HepG2 (cell line): ENCODE measurements around the gene POLRMT. TPM values are rescaled to one million over a fixed set of nuclear protein-coding genes. Genes with fewer than 3 reads are reported as not detected.

Experiments used
- CEBPB ChIP-seq: IDR thresholded peaks from 2 replicates; pipeline ENCODE4 v1.6.1; 2011; ENCODE audit warnings: low read depth, low read length, improper control_type of control experiment, borderline replicate concordance
- CENPT ChIP-seq: sonication (generic); formaldehyde crosslinking; IDR thresholded peaks from 2 replicates; pipeline ENCODE4 v1.8.0; 2022; ENCODE audit warnings: low read depth, mild to moderate bottlenecking, moderate library complexity, missing genetic modification reagents
- FOXP1 ChIP-seq, 2 experiments: fragments of 450-650 bp in 1 of 2; IDR thresholded peaks; 2 replicates each; pipeline ENCODE4 v1.6.1; 2017 to 2018; ENCODE audit warnings: antibody characterized with exemption in 1 of 2
- GTF3A ChIP-seq: sonication (generic); formaldehyde crosslinking; conservative IDR thresholded peaks from 2 replicates; pipeline ENCODE4 v1.4.0; 2020; ENCODE audit warnings: mild to moderate bottlenecking, missing genetic modification reagents
- HOXA5 ChIP-seq: sonication (generic); formaldehyde crosslinking; IDR thresholded peaks from 2 replicates; pipeline ENCODE4 v1.4.0; 2020; ENCODE audit warnings: missing genetic modification reagents
- ISL2 ChIP-seq: sonication (generic); formaldehyde crosslinking; IDR thresholded peaks from 2 replicates; pipeline ENCODE4 v1.5.0; 2020; ENCODE audit warnings: missing genetic modification reagents
- MTERF4 ChIP-seq: sonication (generic); formaldehyde crosslinking; IDR thresholded peaks from 2 replicates; pipeline ENCODE4 v1.8.0; 2023; ENCODE audit warnings: mild to moderate bottlenecking, missing genetic modification reagents
- MTF1 ChIP-seq: sonication (generic); formaldehyde crosslinking; IDR thresholded peaks from 2 replicates; pipeline ENCODE4 v1.5.0; 2020; ENCODE audit warnings: missing genetic modification reagents
- MYPOP ChIP-seq: sonication (generic); formaldehyde crosslinking; IDR thresholded peaks from 2 replicates; pipeline ENCODE4 v1.8.1; 2023; ENCODE audit warnings: mild to moderate bottlenecking, moderate library complexity, missing genetic modification reagents
- NKX3-1 ChIP-seq: sonication (generic); formaldehyde crosslinking; IDR thresholded peaks from 2 replicates; pipeline ENCODE4 v1.5.0; 2020; ENCODE audit warnings: missing genetic modification reagents
- TIGD3 ChIP-seq: sonication (generic); formaldehyde crosslinking; IDR thresholded peaks from 2 replicates; pipeline ENCODE4 v1.5.1; 2020; ENCODE audit warnings: mild to moderate bottlenecking, missing genetic modification reagents, borderline replicate concordance
- TSC22D2 ChIP-seq: sonication (generic); formaldehyde crosslinking; IDR thresholded peaks from 2 replicates; pipeline ENCODE4 v1.5.1; 2020; ENCODE audit warnings: missing genetic modification reagents, mild to moderate bottlenecking, borderline replicate concordance
- ZBTB38 ChIP-seq: sonication (generic); formaldehyde crosslinking; IDR thresholded peaks from 2 replicates; pipeline ENCODE4 v1.5.1; 2020; ENCODE audit warnings: mild to moderate bottlenecking, missing genetic modification reagents
- ZNF430 ChIP-seq: sonication (generic); formaldehyde crosslinking; IDR thresholded peaks from 2 replicates; pipeline ENCODE4 v1.9.0; 2021; ENCODE audit warnings: mild to moderate bottlenecking, missing genetic modification reagents
- ZNF607 ChIP-seq: sonication (generic); formaldehyde crosslinking; IDR thresholded peaks from 2 replicates; pipeline ENCODE4 v1.5.1; 2020; ENCODE audit warnings: missing genetic modification reagents, mild to moderate bottlenecking, borderline replicate concordance
- ZNF703 ChIP-seq: sonication (generic); formaldehyde crosslinking; IDR thresholded peaks from 2 replicates; pipeline ENCODE4 v1.5.1; 2020; ENCODE audit warnings: missing genetic modification reagents, mild to moderate bottlenecking, moderate library complexity, borderline replicate concordance
- ZNF768 ChIP-seq: sonication (generic); formaldehyde crosslinking; IDR thresholded peaks from 2 replicates; pipeline ENCODE4 v1.4.0; 2020; ENCODE audit warnings: missing genetic modification reagents
- polyA plus RNA-seq, 8 experiments: library from polyadenylated mRNA; depleted of rRNA in 3 of 8; stranded (reverse) in 7 of 8; unstranded in 1 of 8; fragments of >200 nt; fragmentation: Illumina TruSeq in 4 of 8; extraction: Trizol in 4 of 8; gene quantifications; 2 replicates each; pipeline versions ENCODE4 v1.2.1 to v1.2.3, GENCODE V29; 2011 to 2016; ENCODE audit warnings: low read depth in 4 of 8, missing spikeins in 1 of 8, mixed read lengths in 1 of 8; ENCODE audit not compliant: insufficient read depth in 1 of 8
- total RNA-seq, 5 experiments: library from RNA; depleted of rRNA; stranded (reverse); fragments of >200 nt; fragmentation: Illumina TruSeq; extraction: Trizol; gene quantifications; 2 replicates each; pipeline ENCODE4 v1.2.3, GENCODE V29; 2016; ENCODE audit warnings: low read depth in 1 of 5
- TF ChIP-seq, protein P1 (sequence below): sonication (generic); formaldehyde crosslinking; IDR thresholded peaks from 2 replicates; pipeline ENCODE4 v1.4.0; 2020; ENCODE audit warnings: missing genetic modification reagents
- TF ChIP-seq, protein P2 (sequence below): sonication (generic); formaldehyde crosslinking; IDR thresholded peaks from 2 replicates; pipeline ENCODE4 v1.4.0; 2020; ENCODE audit warnings: missing genetic modification reagents, borderline replicate concordance
- TF ChIP-seq, protein P3 (sequence below): sonication (generic); formaldehyde crosslinking; IDR thresholded peaks from 2 replicates; pipeline ENCODE4 v1.4.0; 2020; ENCODE audit warnings: mild to moderate bottlenecking, missing genetic modification reagents

POLRMT gene
- total and polyA plus RNA-seq, 2 of the 13 experiments (the other 11 are each of a cell fraction or from before 2014, with no cell fraction given) = 78.0 to 101 TPM

DNA sequence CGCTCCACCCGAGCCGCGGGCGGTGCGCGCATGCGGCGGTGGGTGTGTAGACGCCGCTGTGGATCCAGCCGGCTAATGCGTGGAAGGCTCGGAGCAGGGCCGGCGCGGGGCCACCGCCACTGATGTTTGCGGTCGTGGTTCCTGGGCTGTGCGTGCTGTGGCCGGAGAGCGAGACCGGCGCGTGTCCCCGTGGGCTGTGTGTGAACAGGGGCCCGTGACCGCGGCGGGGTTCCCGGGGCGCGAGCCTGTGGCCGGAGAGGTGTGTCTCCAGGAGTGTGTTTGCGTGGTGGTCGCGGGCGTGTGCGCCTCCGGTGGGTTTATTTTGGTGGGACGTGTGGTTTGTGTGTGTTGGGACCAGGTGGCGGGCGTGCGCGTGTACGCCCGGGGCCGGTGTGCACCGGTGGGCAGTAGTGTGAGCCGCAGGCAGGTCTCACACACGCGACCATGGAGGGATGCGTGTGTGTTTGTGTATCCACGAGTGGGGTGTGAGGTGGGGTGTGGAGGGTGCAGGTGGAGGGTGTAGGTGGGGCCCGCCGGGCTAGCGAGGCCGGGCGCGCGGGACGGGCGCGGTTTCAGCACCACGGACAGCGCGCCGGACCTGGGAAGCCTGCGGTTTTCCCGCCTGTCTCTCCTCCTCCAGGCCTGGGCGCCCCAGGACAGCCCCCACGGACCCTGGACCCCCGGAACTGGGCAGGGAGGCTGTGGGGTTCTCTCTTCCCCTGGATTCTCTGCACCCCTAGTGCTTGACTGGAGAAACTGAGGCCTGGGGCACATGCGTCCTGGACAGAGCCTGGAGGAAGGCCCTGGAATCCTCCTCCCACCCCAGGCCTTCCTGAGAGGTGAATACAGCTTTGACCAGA, 42.0 kb downstream of the POLRMT start (continued):
- peak; percentile 69 for TF ChIP-seq ISL2
- peak; percentile 92; the same call in 1 of the 2 replicates for TF ChIP-seq TSC22D2 (CRISPR knock-in tag)
- no peak for TF ChIP-seq ZNF703 (CRISPR knock-in tag)
- TF ChIP-seq MTF1 = 0 out of 2 replicates have a peak, but pooled peaks have one; percentile 72
- TF ChIP-seq GTF3A (CRISPR knock-in tag) = no peak
- TF ChIP-seq, protein P1, sequence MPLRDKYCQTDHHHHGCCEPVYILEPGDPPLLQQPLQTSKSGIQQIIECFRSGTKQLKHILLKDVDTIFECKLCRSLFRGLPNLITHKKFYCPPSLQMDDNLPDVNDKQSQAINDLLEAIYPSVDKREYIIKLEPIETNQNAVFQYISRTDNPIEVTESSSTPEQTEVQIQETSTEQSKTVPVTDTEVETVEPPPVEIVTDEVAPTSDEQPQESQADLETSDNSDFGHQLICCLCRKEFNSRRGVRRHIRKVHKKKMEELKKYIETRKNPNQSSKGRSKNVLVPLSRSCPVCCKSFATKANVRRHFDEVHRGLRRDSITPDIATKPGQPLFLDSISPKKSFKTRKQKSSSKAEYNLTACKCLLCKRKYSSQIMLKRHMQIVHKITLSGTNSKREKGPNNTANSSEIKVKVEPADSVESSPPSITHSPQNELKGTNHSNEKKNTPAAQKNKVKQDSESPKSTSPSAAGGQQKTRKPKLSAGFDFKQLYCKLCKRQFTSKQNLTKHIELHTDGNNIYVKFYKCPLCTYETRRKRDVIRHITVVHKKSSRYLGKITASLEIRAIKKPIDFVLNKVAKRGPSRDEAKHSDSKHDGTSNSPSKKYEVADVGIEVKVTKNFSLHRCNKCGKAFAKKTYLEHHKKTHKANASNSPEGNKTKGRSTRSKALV (CRISPR knock-in tag) = peak; percentile 88
- TF ChIP-seq HOXA5 (CRISPR knock-in tag) = peak; percentile 95
- peak; percentile 94 for TF ChIP-seq NKX3-1 (CRISPR knock-in tag)
- peak; percentile 68; the same call in 1 of the 2 replicates for TF ChIP-seq ZNF768 (CRISPR knock-in tag)
- TF ChIP-seq CENPT (CRISPR knock-in tag) = no peak
- TF ChIP-seq ZBTB38 = peak; percentile 41; the same call in 1 of the 2 replicates
- TF ChIP-seq ZNF430 = peak; percentile 67; the same call in 1 of the 2 replicates
- TF ChIP-seq CEBPB = no peak
- peak; percentile 47; the same call in 1 of the 2 replicates for TF ChIP-seq MTERF4 (CRISPR knock-in tag)
- TF ChIP-seq FOXP1 (IDR thresholded peaks at IDR 0.05) = no peak
- no peak for TF ChIP-seq FOXP1 (CRISPR knock-in tag; IDR thresholded peaks at IDR 0.05)
- no peak for TF ChIP-seq TIGD3 (CRISPR knock-in tag)
- TF ChIP-seq MYPOP (CRISPR knock-in tag) = peak; percentile 41; the same call in 1 of the 2 replicates
- TF ChIP-seq, protein P2, sequence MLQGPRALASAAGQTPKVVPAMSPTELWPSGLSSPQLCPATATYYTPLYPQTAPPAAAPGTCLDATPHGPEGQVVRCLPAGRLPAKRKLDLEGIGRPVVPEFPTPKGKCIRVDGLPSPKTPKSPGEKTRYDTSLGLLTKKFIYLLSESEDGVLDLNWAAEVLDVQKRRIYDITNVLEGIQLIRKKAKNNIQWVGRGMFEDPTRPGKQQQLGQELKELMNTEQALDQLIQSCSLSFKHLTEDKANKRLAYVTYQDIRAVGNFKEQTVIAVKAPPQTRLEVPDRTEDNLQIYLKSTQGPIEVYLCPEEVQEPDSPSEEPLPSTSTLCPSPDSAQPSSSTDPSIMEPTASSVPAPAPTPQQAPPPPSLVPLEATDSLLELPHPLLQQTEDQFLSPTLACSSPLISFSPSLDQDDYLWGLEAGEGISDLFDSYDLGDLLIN (CRISPR knock-in tag) = peak; percentile 83; the same call in 1 of the 2 replicates
- TF ChIP-seq ZNF607 (CRISPR knock-in tag) = peak; percentile 84; the same call in 1 of the 2 replicates
- TF ChIP-seq, protein P3, sequence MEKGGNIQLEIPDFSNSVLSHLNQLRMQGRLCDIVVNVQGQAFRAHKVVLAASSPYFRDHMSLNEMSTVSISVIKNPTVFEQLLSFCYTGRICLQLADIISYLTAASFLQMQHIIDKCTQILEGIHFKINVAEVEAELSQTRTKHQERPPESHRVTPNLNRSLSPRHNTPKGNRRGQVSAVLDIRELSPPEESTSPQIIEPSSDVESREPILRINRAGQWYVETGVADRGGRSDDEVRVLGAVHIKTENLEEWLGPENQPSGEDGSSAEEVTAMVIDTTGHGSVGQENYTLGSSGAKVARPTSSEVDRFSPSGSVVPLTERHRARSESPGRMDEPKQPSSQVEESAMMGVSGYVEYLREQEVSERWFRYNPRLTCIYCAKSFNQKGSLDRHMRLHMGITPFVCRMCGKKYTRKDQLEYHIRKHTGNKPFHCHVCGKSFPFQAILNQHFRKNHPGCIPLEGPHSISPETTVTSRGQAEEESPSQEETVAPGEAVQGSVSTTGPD (CRISPR knock-in tag) = no peak
